ENCODE results near the gene SHQ1. TPM values are rescaled to one million over a fixed set of nuclear protein-coding genes. Genes with fewer than 3 reads are reported as not detected.

The SHQ1 gene
- total RNA-seq, 1 experiment from 2014 or later, result 22.3 TPM

- H3K9me3 ChIP-seq (ENCODE audit: low read length), result no peaks in the 10 kb centered on the region
- no peaks in the 10 kb centered on the region for H3K4me1 ChIP-seq (ENCODE audit: low read length)
- no peaks in the 10 kb centered on the region for H3K9me2 ChIP-seq (replicated peaks; ENCODE audit: insufficient read depth, low read length)
- no peak overlapping the region for H3K27ac ChIP-seq (ENCODE audit: low read length)
- no peaks in the 10 kb centered on the region for H3K27me3 ChIP-seq (ENCODE audit: low read length)
- no peak overlapping the region for H3K4me2 ChIP-seq (ENCODE audit: low read depth, low read length, poor library complexity, severe bottlenecking)
- peaks cover 14% of the 10 kb centered on the region for H3K79me2 ChIP-seq (ENCODE audit: low read length)
- no peak overlapping the region for H3K4me3 ChIP-seq (ENCODE audit: low read length)
- no peak overlapping the region for H2AFZ ChIP-seq (ENCODE audit: low read length)
- no peak overlapping the region for H3K9ac ChIP-seq (ENCODE audit: low read length)
- no peak for DNase-seq
- peaks cover 31% of the 10 kb centered on the region; the same call in 1 of the 2 replicates for H3K36me3 ChIP-seq (ENCODE audit: insufficient read depth, low read length)
- no peaks in the 10 kb centered on the region for H4K20me1 ChIP-seq (ENCODE audit: insufficient read depth, low read depth, low read length)
Observed at GRCh38 chr3:72836923-72837322, 11.3 kb downstream of the SHQ1 start.

GRCh38 chr3:72836416-72836815 is 11.8 kb downstream of the SHQ1 start:
- H2AFZ ChIP-seq (ENCODE audit: low read length), result no peak overlapping the region
- H3K9me2 ChIP-seq (replicated peaks; ENCODE audit: insufficient read depth, low read length), result no peaks in the 10 kb centered on the region
- no peak overlapping the region for H3K4me2 ChIP-seq (ENCODE audit: low read depth, low read length, poor library complexity, severe bottlenecking)
- peaks cover 16% of the 10 kb centered on the region for H3K79me2 ChIP-seq (ENCODE audit: low read length)
- H3K36me3 ChIP-seq (ENCODE audit: insufficient read depth, low read length), result peaks cover 30% of the 10 kb centered on the region; the same call in 1 of the 2 replicates
- no peaks in the 10 kb centered on the region for H4K20me1 ChIP-seq (ENCODE audit: insufficient read depth, low read depth, low read length)
- no peak overlapping the region for H3K27ac ChIP-seq (ENCODE audit: low read length)
- H3K4me3 ChIP-seq (ENCODE audit: low read length), result no peak overlapping the region
- no peaks in the 10 kb centered on the region for H3K9me3 ChIP-seq (ENCODE audit: low read length)
- no peak for DNase-seq
- no peaks in the 10 kb centered on the region for H3K27me3 ChIP-seq (ENCODE audit: low read length)
- H3K9ac ChIP-seq (ENCODE audit: low read length), result no peak overlapping the region
- H3K4me1 ChIP-seq (ENCODE audit: low read length), result no peaks in the 10 kb centered on the region

- H3K27me3 ChIP-seq (ENCODE audit: low read length), result no peaks in the 10 kb centered on the region
Observed at GRCh38 chr3:72830452-72831223, 17.6 kb downstream of the SHQ1 start.

GRCh38 chr3:72829701-72830100 is 18.5 kb downstream of the SHQ1 start:
- peaks cover 30% of the 10 kb centered on the region; the same call in 1 of the 2 replicates for H3K36me3 ChIP-seq (ENCODE audit: insufficient read depth, low read length)
- no peak overlapping the region for H2AFZ ChIP-seq (ENCODE audit: low read length)
- DNase-seq, result no peak
- no peaks in the 10 kb centered on the region for H3K9me2 ChIP-seq (replicated peaks; ENCODE audit: insufficient read depth, low read length)
- H3K27me3 ChIP-seq (ENCODE audit: low read length), result no peaks in the 10 kb centered on the region
- H3K79me2 ChIP-seq (ENCODE audit: low read length), result peaks cover 25% of the 10 kb centered on the region
- no peak overlapping the region for H3K4me3 ChIP-seq (ENCODE audit: low read length)
- no peaks in the 10 kb centered on the region for H4K20me1 ChIP-seq (ENCODE audit: insufficient read depth, low read depth, low read length)
- H3K4me2 ChIP-seq (ENCODE audit: low read depth, low read length, poor library complexity, severe bottlenecking), result no peak overlapping the region
- no peak overlapping the region for H3K9ac ChIP-seq (ENCODE audit: low read length)
- H3K4me1 ChIP-seq (ENCODE audit: low read length), result no peaks in the 10 kb centered on the region
- no peaks in the 10 kb centered on the region for H3K9me3 ChIP-seq (ENCODE audit: low read length)
- no peak overlapping the region for H3K27ac ChIP-seq (ENCODE audit: low read length)

More at GRCh38 chr3:72830452-72831223, 17.6 kb downstream of the SHQ1 start:
- no peaks in the 10 kb centered on the region for H4K20me1 ChIP-seq (ENCODE audit: insufficient read depth, low read depth, low read length)
- H3K27ac ChIP-seq (ENCODE audit: low read length), result no peak overlapping the region
- H3K4me1 ChIP-seq (ENCODE audit: low read length), result no peaks in the 10 kb centered on the region
- no peak overlapping the region for H3K4me2 ChIP-seq (ENCODE audit: low read depth, low read length, poor library complexity, severe bottlenecking)
- no peak overlapping the region for H3K4me3 ChIP-seq (ENCODE audit: low read length)
- peaks cover 34% of the 10 kb centered on the region; the same call in 1 of the 2 replicates for H3K36me3 ChIP-seq (ENCODE audit: insufficient read depth, low read length)
- H2AFZ ChIP-seq (ENCODE audit: low read length), result no peak overlapping the region
- H3K9ac ChIP-seq (ENCODE audit: low read length), result no peak overlapping the region
- DNase-seq, result no peak
- peaks cover 24% of the 10 kb centered on the region for H3K79me2 ChIP-seq (ENCODE audit: low read length)
- no peaks in the 10 kb centered on the region for H3K9me3 ChIP-seq (ENCODE audit: low read length)
- no peaks in the 10 kb centered on the region for H3K9me2 ChIP-seq (replicated peaks; ENCODE audit: insufficient read depth, low read length)

- H2AFZ ChIP-seq (ENCODE audit: low read length), result no peak overlapping the region
- no peaks in the 10 kb centered on the region for H3K9me2 ChIP-seq (replicated peaks; ENCODE audit: insufficient read depth, low read length)
- peaks cover 3% of the 10 kb centered on the region; the same call in 1 of the 2 replicates for H3K36me3 ChIP-seq (ENCODE audit: insufficient read depth, low read length)
- H3K4me2 ChIP-seq (ENCODE audit: low read depth, low read length, poor library complexity, severe bottlenecking), result peak overlapping the region; percentile 51
- DNase-seq, result peak; percentile 69
- no peaks in the 10 kb centered on the region for H4K20me1 ChIP-seq (ENCODE audit: insufficient read depth, low read depth, low read length)
- H3K9ac ChIP-seq (ENCODE audit: low read length), result peak overlapping the region; percentile 15; the same call in 1 of the 2 replicates
- peak overlapping the region; percentile 48 for H3K27ac ChIP-seq (ENCODE audit: low read length)
- H3K4me1 ChIP-seq (ENCODE audit: low read length), result peaks cover 54% of the 10 kb centered on the region
- H3K27me3 ChIP-seq (ENCODE audit: low read length), result no peaks in the 10 kb centered on the region
- H3K9me3 ChIP-seq (ENCODE audit: low read length), result no peaks in the 10 kb centered on the region
- H3K79me2 ChIP-seq (ENCODE audit: low read length), result peaks cover 28% of the 10 kb centered on the region
- no peak overlapping the region for H3K4me3 ChIP-seq (ENCODE audit: low read length)
Observed at GRCh38 chr3:72821161-72821781, 27.0 kb downstream of the SHQ1 start.

GRCh38 chr3:72820415-72820814 is 27.8 kb downstream of the SHQ1 start:
- Histone ChIP-seq H3K9me3 (ENCODE audit: low read length) (no peaks in the 10 kb centered on the region), H3K27ac (ENCODE audit: low read length) (peak overlapping the region; percentile 48), H3K9me2 (replicated peaks; ENCODE audit: insufficient read depth, low read length) (no peaks in the 10 kb centered on the region), H3K4me1 (ENCODE audit: low read length) (peaks cover 57% of the 10 kb centered on the region), H3K79me2 (ENCODE audit: low read length) (peaks cover 27% of the 10 kb centered on the region), H3K4me3 (ENCODE audit: low read length) (no peak overlapping the region), H3K4me2 (ENCODE audit: low read depth, low read length, poor library complexity, severe bottlenecking) (peak overlapping the region; percentile 51), H3K36me3 (ENCODE audit: insufficient read depth, low read length) (peaks cover 3% of the 10 kb centered on the region; the same call in 1 of the 2 replicates), H2AFZ (ENCODE audit: low read length) (no peak overlapping the region), H3K27me3 (ENCODE audit: low read length) (no peaks in the 10 kb centered on the region), H3K9ac (ENCODE audit: low read length) (no peak overlapping the region), H4K20me1 (ENCODE audit: insufficient read depth, low read depth, low read length) (no peaks in the 10 kb centered on the region)
- DNase-seq, result peak; percentile 59

- no peaks in the 10 kb centered on the region for H3K9me3 ChIP-seq (ENCODE audit: low read length)
- no peaks in the 10 kb centered on the region for H3K9me2 ChIP-seq (replicated peaks; ENCODE audit: insufficient read depth, low read length)
- no peak for DNase-seq
- H3K4me2 ChIP-seq (ENCODE audit: low read depth, low read length, poor library complexity, severe bottlenecking), result no peak overlapping the region
- H3K27ac ChIP-seq (ENCODE audit: low read length), result no peak overlapping the region
- no peak overlapping the region for H2AFZ ChIP-seq (ENCODE audit: low read length)
- peaks cover 26% of the 10 kb centered on the region for H3K79me2 ChIP-seq (ENCODE audit: low read length)
- no peaks in the 10 kb centered on the region for H4K20me1 ChIP-seq (ENCODE audit: insufficient read depth, low read depth, low read length)
- H3K9ac ChIP-seq (ENCODE audit: low read length), result no peak overlapping the region
- H3K4me1 ChIP-seq (ENCODE audit: low read length), result peaks cover 63% of the 10 kb centered on the region
- H3K27me3 ChIP-seq (ENCODE audit: low read length), result no peaks in the 10 kb centered on the region
- no peak overlapping the region for H3K4me3 ChIP-seq (ENCODE audit: low read length)
- H3K36me3 ChIP-seq (ENCODE audit: insufficient read depth, low read length), result peaks cover 3% of the 10 kb centered on the region; the same call in 1 of the 2 replicates
Observed at GRCh38 chr3:72818905-72819304, 29.3 kb downstream of the SHQ1 start.

- H3K79me2 ChIP-seq (ENCODE audit: low read length), result peaks cover 26% of the 10 kb centered on the region
- no peaks in the 10 kb centered on the region for H3K9me3 ChIP-seq (ENCODE audit: low read length)
- no peak overlapping the region for H2AFZ ChIP-seq (ENCODE audit: low read length)
- no peak overlapping the region for H3K9ac ChIP-seq (ENCODE audit: low read length)
- H3K4me2 ChIP-seq (ENCODE audit: low read depth, low read length, poor library complexity, severe bottlenecking), result no peak overlapping the region
- no peaks in the 10 kb centered on the region for H4K20me1 ChIP-seq (ENCODE audit: insufficient read depth, low read depth, low read length)
- no peak for DNase-seq
- H3K9me2 ChIP-seq (replicated peaks; ENCODE audit: insufficient read depth, low read length), result no peaks in the 10 kb centered on the region
- no peak overlapping the region for H3K27ac ChIP-seq (ENCODE audit: low read length)
- H3K27me3 ChIP-seq (ENCODE audit: low read length), result no peaks in the 10 kb centered on the region
- H3K36me3 ChIP-seq (ENCODE audit: insufficient read depth, low read length), result peaks cover under 1% of the 10 kb centered on the region; the same call in 1 of the 2 replicates
- H3K4me1 ChIP-seq (ENCODE audit: low read length), result peaks cover 63% of the 10 kb centered on the region
- no peak overlapping the region for H3K4me3 ChIP-seq (ENCODE audit: low read length)
Observed at GRCh38 chr3:72818092-72818773, 30.0 kb downstream of the SHQ1 start.
